ENCODE data around the gene SLC43A3.
A peak's percentile ranks its signal among the peaks of the same experiment; 100 is the strongest.

The SLC43A3 gene

GRCh38 chr11:57424137-57424791 is 2.7 kb downstream of the SLC43A3 start:
- Histone ChIP-seq H3K4me3 (ENCODE audit: low read length) (no peak overlapping the region), H3K27me3 (ENCODE audit: control insufficient read depth, insufficient read depth, low read length) (no peaks in the 10 kb centered on the region), H3K4me2 (ENCODE audit: low read length) (peak overlapping the region; percentile 70), H3K36me3 (ENCODE audit: insufficient read depth, low read length) (peaks cover 23% of the 10 kb centered on the region), H3K9ac (ENCODE audit: low read depth, low read length) (peak overlapping the region; percentile 29), H3K9me3 (replicated peaks; ENCODE audit: low read length) (no peaks in the 10 kb centered on the region), H3K4me1 (ENCODE audit: control insufficient read depth, insufficient read depth, low read length) (peaks cover 44% of the 10 kb centered on the region)

GRCh38 chr11:57422669-57423068 is 4.3 kb downstream of the SLC43A3 start:
- H3K36me3 ChIP-seq (ENCODE audit: insufficient read depth, low read length) = peaks cover 34% of the 10 kb centered on the region
- no peaks in the 10 kb centered on the region for H3K27me3 ChIP-seq (ENCODE audit: control insufficient read depth, insufficient read depth, low read length)

GRCh38 chr11:57421805-57422204 is 5.1 kb downstream of the SLC43A3 start:
- no peak overlapping the region for H3K4me2 ChIP-seq (ENCODE audit: low read length)
- H3K4me3 ChIP-seq (ENCODE audit: low read length) = no peak overlapping the region
- no peaks in the 10 kb centered on the region for H3K9me3 ChIP-seq (replicated peaks; ENCODE audit: low read length)
- peaks cover 29% of the 10 kb centered on the region for H3K4me1 ChIP-seq (ENCODE audit: control insufficient read depth, insufficient read depth, low read length)
- peaks cover 41% of the 10 kb centered on the region for H3K36me3 ChIP-seq (ENCODE audit: insufficient read depth, low read length)
- no peaks in the 10 kb centered on the region for H3K27me3 ChIP-seq (ENCODE audit: control insufficient read depth, insufficient read depth, low read length)
- H3K9ac ChIP-seq (ENCODE audit: low read depth, low read length) = no peak overlapping the region

More at GRCh38 chr11:57422669-57423068, 4.3 kb downstream of the SLC43A3 start:
- H3K9ac ChIP-seq (ENCODE audit: low read depth, low read length) = no peak overlapping the region
- no peak overlapping the region for H3K4me3 ChIP-seq (ENCODE audit: low read length)
- peaks cover 38% of the 10 kb centered on the region for H3K4me1 ChIP-seq (ENCODE audit: control insufficient read depth, insufficient read depth, low read length)
- H3K9me3 ChIP-seq (replicated peaks; ENCODE audit: low read length) = no peaks in the 10 kb centered on the region
- H3K4me2 ChIP-seq (ENCODE audit: low read length) = no peak overlapping the region

GRCh38 chr11:57421066-57421465 is 5.9 kb downstream of the SLC43A3 start:
- no peak overlapping the region for H3K9ac ChIP-seq (ENCODE audit: low read depth, low read length)
- no peak overlapping the region for H3K4me3 ChIP-seq (ENCODE audit: low read length)
- H3K27me3 ChIP-seq (ENCODE audit: control insufficient read depth, insufficient read depth, low read length) = no peaks in the 10 kb centered on the region
- H3K4me1 ChIP-seq (ENCODE audit: control insufficient read depth, insufficient read depth, low read length) = peaks cover 22% of the 10 kb centered on the region
- H3K36me3 ChIP-seq (ENCODE audit: insufficient read depth, low read length) = peaks cover 47% of the 10 kb centered on the region
- no peaks in the 10 kb centered on the region for H3K9me3 ChIP-seq (replicated peaks; ENCODE audit: low read length)
- H3K4me2 ChIP-seq (ENCODE audit: low read length) = no peak overlapping the region

- H3K9me3 ChIP-seq (replicated peaks; ENCODE audit: low read length) = no peaks in the 10 kb centered on the region
- no peak overlapping the region for H3K4me3 ChIP-seq (ENCODE audit: low read length)
- H3K36me3 ChIP-seq (ENCODE audit: insufficient read depth, low read length) = peaks cover 55% of the 10 kb centered on the region
- H3K4me1 ChIP-seq (ENCODE audit: control insufficient read depth, insufficient read depth, low read length) = peaks cover 2% of the 10 kb centered on the region
- no peak overlapping the region for H3K9ac ChIP-seq (ENCODE audit: low read depth, low read length)
- H3K27me3 ChIP-seq (ENCODE audit: control insufficient read depth, insufficient read depth, low read length) = no peaks in the 10 kb centered on the region
- H3K4me2 ChIP-seq (ENCODE audit: low read length) = no peak overlapping the region
Observed at GRCh38 chr11:57419146-57419545, 7.8 kb downstream of the SLC43A3 start.

- no peaks in the 10 kb centered on the region for H3K4me1 ChIP-seq (ENCODE audit: control insufficient read depth, insufficient read depth, low read length)
- no peak overlapping the region for H3K4me2 ChIP-seq (ENCODE audit: low read length)
- H3K36me3 ChIP-seq (ENCODE audit: insufficient read depth, low read length) = peaks cover 64% of the 10 kb centered on the region
- no peaks in the 10 kb centered on the region for H3K27me3 ChIP-seq (ENCODE audit: control insufficient read depth, insufficient read depth, low read length)
- no peak overlapping the region for H3K9ac ChIP-seq (ENCODE audit: low read depth, low read length)
- no peaks in the 10 kb centered on the region for H3K9me3 ChIP-seq (replicated peaks; ENCODE audit: low read length)
- H3K4me3 ChIP-seq (ENCODE audit: low read length) = no peak overlapping the region
Observed at GRCh38 chr11:57418131-57418530, 8.8 kb downstream of the SLC43A3 start.

GRCh38 chr11:57417056-57417455 is 9.9 kb downstream of the SLC43A3 start:
- Histone ChIP-seq H3K36me3 (ENCODE audit: insufficient read depth, low read length) (peaks cover 66% of the 10 kb centered on the region), H3K9ac (ENCODE audit: low read depth, low read length) (no peak overlapping the region), H3K4me2 (ENCODE audit: low read length) (no peak overlapping the region), H3K9me3 (replicated peaks; ENCODE audit: low read length) (no peaks in the 10 kb centered on the region), H3K4me3 (ENCODE audit: low read length) (no peak overlapping the region), H3K4me1 (ENCODE audit: control insufficient read depth, insufficient read depth, low read length) (no peaks in the 10 kb centered on the region), H3K27me3 (ENCODE audit: control insufficient read depth, insufficient read depth, low read length) (no peaks in the 10 kb centered on the region)

GRCh38 chr11:57416436-57416835 is 10.5 kb downstream of the SLC43A3 start:
- Histone ChIP-seq H3K36me3 (ENCODE audit: insufficient read depth, low read length) (peaks cover 69% of the 10 kb centered on the region), H3K27me3 (ENCODE audit: control insufficient read depth, insufficient read depth, low read length) (no peaks in the 10 kb centered on the region), H3K4me2 (ENCODE audit: low read length) (no peak overlapping the region), H3K9me3 (replicated peaks; ENCODE audit: low read length) (no peaks in the 10 kb centered on the region), H3K4me3 (ENCODE audit: low read length) (no peak overlapping the region), H3K9ac (ENCODE audit: low read depth, low read length) (no peak overlapping the region), H3K4me1 (ENCODE audit: control insufficient read depth, insufficient read depth, low read length) (no peaks in the 10 kb centered on the region)

- Histone ChIP-seq H3K9me3 (replicated peaks; ENCODE audit: low read length) (no peaks in the 10 kb centered on the region), H3K4me2 (ENCODE audit: low read length) (no peak overlapping the region), H3K4me3 (ENCODE audit: low read length) (no peak overlapping the region), H3K36me3 (ENCODE audit: insufficient read depth, low read length) (peaks cover 60% of the 10 kb centered on the region), H3K27me3 (ENCODE audit: control insufficient read depth, insufficient read depth, low read length) (no peaks in the 10 kb centered on the region), H3K9ac (ENCODE audit: low read depth, low read length) (no peak overlapping the region), H3K4me1 (ENCODE audit: control insufficient read depth, insufficient read depth, low read length) (no peaks in the 10 kb centered on the region)
Observed at GRCh38 chr11:57414612-57415212, 12.2 kb downstream of the SLC43A3 start.

- Histone ChIP-seq H3K4me3 (ENCODE audit: low read length) (no peak overlapping the region), H3K36me3 (ENCODE audit: insufficient read depth, low read length) (peaks cover 60% of the 10 kb centered on the region), H3K27me3 (ENCODE audit: control insufficient read depth, insufficient read depth, low read length) (no peaks in the 10 kb centered on the region), H3K9ac (ENCODE audit: low read depth, low read length) (no peak overlapping the region), H3K4me1 (ENCODE audit: control insufficient read depth, insufficient read depth, low read length) (no peaks in the 10 kb centered on the region), H3K4me2 (ENCODE audit: low read length) (no peak overlapping the region), H3K9me3 (replicated peaks; ENCODE audit: low read length) (no peaks in the 10 kb centered on the region)
Observed at GRCh38 chr11:57413681-57414080, 13.2 kb downstream of the SLC43A3 start.

- H3K4me1 ChIP-seq (ENCODE audit: control insufficient read depth, insufficient read depth, low read length) = peaks cover 11% of the 10 kb centered on the region
- H3K9ac ChIP-seq (ENCODE audit: low read depth, low read length) = no peak overlapping the region
- H3K9me3 ChIP-seq (replicated peaks; ENCODE audit: low read length) = no peaks in the 10 kb centered on the region
- no peaks in the 10 kb centered on the region for H3K27me3 ChIP-seq (ENCODE audit: control insufficient read depth, insufficient read depth, low read length)
- H3K36me3 ChIP-seq (ENCODE audit: insufficient read depth, low read length) = peaks cover 48% of the 10 kb centered on the region
- H3K4me2 ChIP-seq (ENCODE audit: low read length) = no peak overlapping the region
- H3K4me3 ChIP-seq (ENCODE audit: low read length) = no peak overlapping the region
Observed at GRCh38 chr11:57410287-57410686, 16.6 kb downstream of the SLC43A3 start.

Measured in skeletal muscle satellite cell (primary cell).